ENCODE results near the gene NPEPL1.

GRCh38 chr20:58723628-58723984 lies 31.0 kb downstream of the NPEPL1 start:
- TF ChIP-seq POU2F2 (IDR thresholded peaks at IDR 0.05; ENCODE audit: low read depth, low read length) = no peak
- TF ChIP-seq POLR2A (IDR thresholded peaks at IDR 0.05; ENCODE audit: low read depth, low read length) = no peak
- TF ChIP-seq TAF1 (IDR thresholded peaks at IDR 0.05; ENCODE audit: low read depth, low read length) = no peak

All from GM12891 (cell line).